Measurements from ENCODE around the gene SCNN1G. TPM values are rescaled to one million over a fixed set of nuclear protein-coding genes. Genes with fewer than 3 reads are reported as not detected.

Gene SCNN1G
- total and polyA plus RNA-seq, 2 of the 13 experiments (the other 11 are each of a cell fraction or from before 2014, with no cell fraction given): not detected

DNA sequence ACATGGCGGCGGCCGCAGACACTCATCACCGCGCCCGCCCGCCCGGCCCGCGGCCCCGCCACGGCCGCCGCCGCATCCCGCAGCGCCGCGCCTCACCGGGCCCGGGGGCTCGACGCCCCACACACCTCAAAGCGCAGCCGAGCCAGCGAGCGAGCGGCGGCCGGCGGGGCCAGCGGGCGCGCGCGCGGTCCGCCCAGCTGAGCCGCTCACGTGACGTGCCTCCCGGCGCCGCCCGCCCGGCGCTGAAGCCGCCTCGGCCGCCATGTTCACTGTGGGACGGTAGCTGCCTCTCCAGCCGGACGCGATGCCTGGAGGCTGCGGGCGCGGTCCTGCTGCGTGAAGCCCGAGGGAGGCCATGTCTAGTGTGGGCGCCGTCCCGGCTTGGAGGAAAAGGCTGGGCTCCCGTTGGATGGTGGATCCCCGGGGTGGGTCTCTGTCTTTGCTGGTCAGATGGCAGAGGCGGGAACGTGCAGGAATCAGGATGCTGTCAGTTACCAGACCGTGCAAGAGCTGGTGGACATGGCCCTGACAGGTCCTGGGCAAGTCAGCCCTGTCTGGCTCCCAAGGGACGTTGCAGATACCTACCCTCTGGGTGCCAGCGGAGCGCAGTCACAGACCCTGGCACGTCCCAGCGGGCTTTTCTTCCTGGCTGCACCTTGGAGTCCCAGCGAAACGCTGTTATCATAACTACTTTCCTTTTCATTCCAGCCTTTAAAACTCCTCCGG lies 33.1 kb upstream of the SCNN1G start, which contains the start of gene USP31 (continued):
- no peak for TF ChIP-seq ZNF432 (CRISPR knock-in tag; IDR thresholded peaks at IDR 0.05; ENCODE audit: borderline replicate concordance)
- TF ChIP-seq ZNF567 (CRISPR knock-in tag; IDR thresholded peaks at IDR 0.05; ENCODE audit: borderline replicate concordance): peak; percentile 97
- TF ChIP-seq AGO2 (optimal IDR thresholded peaks at IDR 0.05; ENCODE audit: low read depth, low read length): peak; percentile 93
- peak; percentile 96 for TF ChIP-seq KMT2A (CRISPR knock-in tag; IDR thresholded peaks at IDR 0.05)
- TF ChIP-seq, protein P1, sequence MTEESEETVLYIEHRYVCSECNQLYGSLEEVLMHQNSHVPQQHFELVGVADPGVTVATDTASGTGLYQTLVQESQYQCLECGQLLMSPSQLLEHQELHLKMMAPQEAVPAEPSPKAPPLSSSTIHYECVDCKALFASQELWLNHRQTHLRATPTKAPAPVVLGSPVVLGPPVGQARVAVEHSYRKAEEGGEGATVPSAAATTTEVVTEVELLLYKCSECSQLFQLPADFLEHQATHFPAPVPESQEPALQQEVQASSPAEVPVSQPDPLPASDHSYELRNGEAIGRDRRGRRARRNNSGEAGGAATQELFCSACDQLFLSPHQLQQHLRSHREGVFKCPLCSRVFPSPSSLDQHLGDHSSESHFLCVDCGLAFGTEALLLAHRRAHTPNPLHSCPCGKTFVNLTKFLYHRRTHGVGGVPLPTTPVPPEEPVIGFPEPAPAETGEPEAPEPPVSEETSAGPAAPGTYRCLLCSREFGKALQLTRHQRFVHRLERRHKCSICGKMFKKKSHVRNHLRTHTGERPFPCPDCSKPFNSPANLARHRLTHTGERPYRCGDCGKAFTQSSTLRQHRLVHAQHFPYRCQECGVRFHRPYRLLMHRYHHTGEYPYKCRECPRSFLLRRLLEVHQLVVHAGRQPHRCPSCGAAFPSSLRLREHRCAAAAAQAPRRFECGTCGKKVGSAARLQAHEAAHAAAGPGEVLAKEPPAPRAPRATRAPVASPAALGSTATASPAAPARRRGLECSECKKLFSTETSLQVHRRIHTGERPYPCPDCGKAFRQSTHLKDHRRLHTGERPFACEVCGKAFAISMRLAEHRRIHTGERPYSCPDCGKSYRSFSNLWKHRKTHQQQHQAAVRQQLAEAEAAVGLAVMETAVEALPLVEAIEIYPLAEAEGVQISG (CRISPR knock-in tag; IDR thresholded peaks at IDR 0.05): peak; percentile 96
- TF ChIP-seq SMARCC2 (IDR thresholded peaks at IDR 0.05): no peak
- TF ChIP-seq TEAD3 (CRISPR knock-in tag; optimal IDR thresholded peaks at IDR 0.05; ENCODE audit: borderline replicate concordance): peak; percentile 76
- TF ChIP-seq TCF7L2 (IDR thresholded peaks at IDR 0.05; ENCODE audit: low read depth, low read length): no peak
- TF ChIP-seq PHF20 (CRISPR knock-in tag; IDR thresholded peaks at IDR 0.05): peak; percentile 90
- peak; percentile 72; the same call in 1 of the 2 replicates for TF ChIP-seq ZNF430 (CRISPR knock-in tag; IDR thresholded peaks at IDR 0.05)
- TF ChIP-seq, protein P2, sequence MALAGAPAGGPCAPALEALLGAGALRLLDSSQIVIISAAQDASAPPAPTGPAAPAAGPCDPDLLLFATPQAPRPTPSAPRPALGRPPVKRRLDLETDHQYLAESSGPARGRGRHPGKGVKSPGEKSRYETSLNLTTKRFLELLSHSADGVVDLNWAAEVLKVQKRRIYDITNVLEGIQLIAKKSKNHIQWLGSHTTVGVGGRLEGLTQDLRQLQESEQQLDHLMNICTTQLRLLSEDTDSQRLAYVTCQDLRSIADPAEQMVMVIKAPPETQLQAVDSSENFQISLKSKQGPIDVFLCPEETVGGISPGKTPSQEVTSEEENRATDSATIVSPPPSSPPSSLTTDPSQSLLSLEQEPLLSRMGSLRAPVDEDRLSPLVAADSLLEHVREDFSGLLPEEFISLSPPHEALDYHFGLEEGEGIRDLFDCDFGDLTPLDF (CRISPR knock-in tag; IDR thresholded peaks at IDR 0.05): peak; percentile 78; the same call in 1 of the 2 replicates
- TF ChIP-seq ZKSCAN8 (CRISPR knock-in tag; IDR thresholded peaks at IDR 0.05; ENCODE audit: borderline replicate concordance): 0 out of 2 replicates have a peak, but pooled peaks have one; percentile 37
- TF ChIP-seq ELF3 (CRISPR knock-in tag; IDR thresholded peaks at IDR 0.05): peak; percentile 79
- no peak for TF ChIP-seq ATF1 (CRISPR knock-in tag; IDR thresholded peaks at IDR 0.05)
- TF ChIP-seq MIXL1 (CRISPR knock-in tag; IDR thresholded peaks at IDR 0.05): no peak
- TF ChIP-seq PAF1 (CRISPR knock-in tag; IDR thresholded peaks at IDR 0.05): no peak
- no peak for TF ChIP-seq TCF7 (IDR thresholded peaks at IDR 0.05; ENCODE audit: low read depth)
- TF ChIP-seq, protein P3, sequence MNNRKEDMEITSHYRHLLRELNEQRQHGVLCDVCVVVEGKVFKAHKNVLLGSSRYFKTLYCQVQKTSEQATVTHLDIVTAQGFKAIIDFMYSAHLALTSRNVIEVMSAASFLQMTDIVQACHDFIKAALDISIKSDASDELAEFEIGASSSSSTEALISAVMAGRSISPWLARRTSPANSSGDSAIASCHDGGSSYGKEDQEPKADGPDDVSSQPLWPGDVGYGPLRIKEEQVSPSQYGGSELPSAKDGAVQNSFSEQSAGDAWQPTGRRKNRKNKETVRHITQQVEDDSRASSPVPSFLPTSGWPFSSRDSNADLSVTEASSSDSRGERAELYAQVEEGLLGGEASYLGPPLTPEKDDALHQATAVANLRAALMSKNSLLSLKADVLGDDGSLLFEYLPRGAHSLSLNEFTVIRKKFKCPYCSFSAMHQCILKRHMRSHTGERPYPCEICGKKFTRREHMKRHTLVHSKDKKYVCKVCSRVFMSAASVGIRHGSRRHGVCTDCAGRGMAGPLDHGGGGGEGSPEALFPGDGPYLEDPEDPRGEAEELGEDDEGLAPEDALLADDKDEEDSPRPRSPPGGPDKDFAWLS (CRISPR knock-in tag; IDR thresholded peaks at IDR 0.05; ENCODE audit: borderline replicate concordance): no peak
- TF ChIP-seq ZNF883 (CRISPR knock-in tag; IDR thresholded peaks at IDR 0.05; ENCODE audit: not compliant biosample characterization): peak; percentile 90
- peak; percentile 98 for TF ChIP-seq IRF2 (CRISPR knock-in tag; IDR thresholded peaks at IDR 0.05)
- no peak for TF ChIP-seq ZNF672 (CRISPR knock-in tag; IDR thresholded peaks at IDR 0.05)
- peak; percentile 98 for TF ChIP-seq HCFC1 (IDR thresholded peaks at IDR 0.05; ENCODE audit: low read depth, low read length)
- TF ChIP-seq SUZ12 (IDR thresholded peaks at IDR 0.05; ENCODE audit: low read depth, low read length): no peak
- TF ChIP-seq XRCC5 (optimal IDR thresholded peaks at IDR 0.05; ENCODE audit: low read length): peak; percentile 95
- TF ChIP-seq, protein P4, sequence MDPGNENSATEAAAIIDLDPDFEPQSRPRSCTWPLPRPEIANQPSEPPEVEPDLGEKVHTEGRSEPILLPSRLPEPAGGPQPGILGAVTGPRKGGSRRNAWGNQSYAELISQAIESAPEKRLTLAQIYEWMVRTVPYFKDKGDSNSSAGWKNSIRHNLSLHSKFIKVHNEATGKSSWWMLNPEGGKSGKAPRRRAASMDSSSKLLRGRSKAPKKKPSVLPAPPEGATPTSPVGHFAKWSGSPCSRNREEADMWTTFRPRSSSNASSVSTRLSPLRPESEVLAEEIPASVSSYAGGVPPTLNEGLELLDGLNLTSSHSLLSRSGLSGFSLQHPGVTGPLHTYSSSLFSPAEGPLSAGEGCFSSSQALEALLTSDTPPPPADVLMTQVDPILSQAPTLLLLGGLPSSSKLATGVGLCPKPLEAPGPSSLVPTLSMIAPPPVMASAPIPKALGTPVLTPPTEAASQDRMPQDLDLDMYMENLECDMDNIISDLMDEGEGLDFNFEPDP (CRISPR knock-in tag; conservative IDR thresholded peaks at IDR 0.05): no peak

Data from HepG2 (cell line).